GM06990 (cell line): Measurements from ENCODE around the gene CELA3B.

Experiments
- DNase-seq: peaks from one replicate; pipeline ENCODE4 v3.0.0-alpha.2; 2011; ENCODE audit not compliant: insufficient read length; ENCODE audit errors: extremely low read depth
- H3K27me3 ChIP-seq: replicated peaks from 2 replicates; pipeline ENCODE4 v1.6.0; 2011; ENCODE audit warnings: low read length; ENCODE audit not compliant: control insufficient read depth, insufficient read depth
- H3K36me3 ChIP-seq: 2 replicates; pipeline ENCODE4 v1.5.1; 2011; ENCODE audit warnings: low read length; ENCODE audit not compliant: control insufficient read depth, insufficient read depth
- H3K4me3 ChIP-seq: replicated peaks from 2 replicates; pipeline ENCODE4 v1.5.1; 2011; ENCODE audit warnings: low read depth, mild to moderate bottlenecking, control low read depth, low read length
- CTCF ChIP-seq: IDR thresholded peaks from 2 replicates; pipeline ENCODE4 v1.5.1; 2011; ENCODE audit warnings: low read length, control low read depth, mild to moderate bottlenecking, inconsistent platforms; ENCODE audit not compliant: insufficient read depth, poor library complexity, severe bottlenecking

The CELA3B gene

GRCh38 chr1:22018583-22019559, 42.0 kb downstream of the CELA3B start:
- Histone ChIP-seq H3K4me3 (no peak overlapping the region), H3K27me3 (no peaks in the 10 kb centered on the region), H3K36me3 (no peaks in the 10 kb centered on the region)
- DNase-seq = no peak
- TF ChIP-seq CTCF = peak; percentile 54

GRCh38 chr1:22021061-22021460, 44.2 kb downstream of the CELA3B start:
- no peaks in the 10 kb centered on the region for H3K36me3 ChIP-seq
- no peak for DNase-seq
- H3K27me3 ChIP-seq = no peaks in the 10 kb centered on the region
- TF ChIP-seq CTCF = no peak
- H3K4me3 ChIP-seq = no peak overlapping the region

GRCh38 chr1:22024485-22025367, 47.9 kb downstream of the CELA3B start:
- Histone ChIP-seq H3K4me3 (peak overlapping the region; percentile 85), H3K36me3 (no peaks in the 10 kb centered on the region), H3K27me3 (no peaks in the 10 kb centered on the region)
- TF ChIP-seq CTCF = no peak
- peak; percentile 72 for DNase-seq

GRCh38 chr1:22025368-22026155, 48.7 kb downstream of the CELA3B start:
- no peak for TF ChIP-seq CTCF
- no peaks in the 10 kb centered on the region for H3K27me3 ChIP-seq
- DNase-seq = peak; percentile 87
- H3K4me3 ChIP-seq = peak overlapping the region; percentile 85
- no peaks in the 10 kb centered on the region; the same call in 1 of the 2 replicates for H3K36me3 ChIP-seq

GRCh38 chr1:22026924-22027289, 50.1 kb downstream of the CELA3B start:
- no peak for TF ChIP-seq CTCF
- no peak for DNase-seq
- no peaks in the 10 kb centered on the region for H3K27me3 ChIP-seq
- H3K36me3 ChIP-seq = no peaks in the 10 kb centered on the region; the same call in none of the 2 replicates
- H3K4me3 ChIP-seq = peak overlapping the region; percentile 85
